Activated CD4-positive, alpha-beta T cell treated with anti-CD3 and anti-CD28 coated beads, Interleukin-2, amount 50 U/mL, for 48 hours (primary cell): Measurements from ENCODE around the gene GMNC.
A peak's percentile ranks its signal among the peaks of the same experiment; 100 is the strongest.
"Not testable (repeated sequence)": the region's sequence is repeated elsewhere in the genome, so short reads cannot be mapped to it uniquely, and the experiment has no call there.

Experiments
- DNase-seq, 2 experiments: peaks; one replicate each; pipeline ENCODE4 v3.0.0-alpha.2; 2020

The GMNC gene, protein sequence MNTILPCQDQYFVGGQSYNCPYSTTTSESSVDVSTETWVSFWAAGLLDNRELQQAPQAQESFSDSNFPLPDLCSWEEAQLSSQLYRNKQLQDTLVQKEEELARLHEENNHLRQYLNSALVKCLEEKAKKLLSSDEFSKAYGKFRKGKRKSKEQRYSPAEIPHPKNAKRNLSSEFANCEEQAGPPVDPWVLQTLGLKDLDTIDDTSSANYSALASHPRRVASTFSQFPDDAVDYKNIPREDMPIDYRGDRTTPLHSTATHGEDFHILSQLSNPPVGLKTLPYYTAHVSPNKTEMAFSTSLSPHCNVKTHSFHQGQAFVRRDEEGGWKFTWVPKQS

DNA sequence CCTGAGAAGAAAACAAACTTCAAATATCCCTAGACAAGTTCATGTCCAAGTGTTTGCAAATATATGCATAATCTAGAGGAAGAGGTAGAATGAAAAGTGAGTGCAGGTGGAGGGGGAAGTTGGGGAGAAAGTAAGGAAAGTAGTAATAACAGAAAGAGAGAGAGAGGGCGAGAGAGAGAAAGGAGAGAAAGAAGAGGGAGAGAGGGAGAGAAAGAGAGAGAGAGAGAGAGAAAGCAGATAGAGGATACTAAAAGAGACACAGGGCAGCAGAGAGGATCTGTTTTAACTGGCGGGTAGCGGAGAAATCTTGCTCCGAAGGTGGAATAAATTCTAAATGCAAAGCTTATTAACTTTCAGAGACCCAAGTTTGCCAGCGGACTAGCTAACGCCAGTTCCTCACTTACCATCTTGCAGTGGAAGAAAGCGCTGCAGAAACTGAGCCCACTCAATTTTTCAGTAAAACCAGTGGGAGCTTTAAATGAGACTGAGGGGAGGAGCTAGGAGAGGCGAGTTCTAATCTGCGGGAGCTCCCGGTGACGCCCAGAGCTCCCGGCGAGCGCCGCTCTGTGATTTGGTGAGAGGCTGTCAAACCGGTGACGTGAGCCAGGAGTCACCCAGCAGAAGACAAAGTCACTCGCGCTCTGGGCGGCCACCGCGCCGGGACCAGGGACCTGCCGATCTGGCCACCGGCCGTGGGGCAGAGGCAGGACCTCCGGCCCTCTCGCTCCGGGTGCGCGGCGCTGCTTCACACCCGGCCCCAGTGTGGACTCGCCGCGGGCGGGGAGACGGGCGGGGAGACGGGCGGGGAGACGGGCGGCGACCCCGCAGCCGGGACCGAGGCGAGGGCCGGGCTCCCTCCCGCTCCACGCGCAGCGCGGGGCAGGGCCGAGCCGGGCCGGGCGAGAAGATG lies at the start of gene GMNC:
GMNC (minus strand) TSS at position 486 of the 910 bp plus-strand sequence; CDS start at position 407, 79 bp downstream.
- DNase-seq = peak; percentile 11 to 46

DNA sequence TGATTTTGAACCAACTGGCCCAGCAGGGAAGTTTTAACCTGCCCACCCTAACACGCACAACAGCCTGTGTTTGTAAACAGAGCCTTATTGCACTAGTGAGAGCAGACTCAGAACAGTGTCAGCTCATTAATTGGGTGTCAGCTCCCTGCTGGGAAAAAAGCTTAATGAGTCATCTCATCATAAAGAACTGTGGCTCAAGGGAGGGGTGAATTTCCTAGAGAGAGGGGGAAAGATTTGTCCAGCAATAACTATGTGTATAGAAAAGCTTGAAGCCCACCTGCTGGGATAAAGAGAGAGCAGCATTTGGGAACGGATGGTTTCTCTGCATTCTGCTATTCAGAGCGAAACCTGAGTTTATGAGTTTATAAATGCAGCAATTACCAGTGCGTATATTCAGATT lies 48.9 kb upstream of the GMNC start:
- no peak for DNase-seq

DNA sequence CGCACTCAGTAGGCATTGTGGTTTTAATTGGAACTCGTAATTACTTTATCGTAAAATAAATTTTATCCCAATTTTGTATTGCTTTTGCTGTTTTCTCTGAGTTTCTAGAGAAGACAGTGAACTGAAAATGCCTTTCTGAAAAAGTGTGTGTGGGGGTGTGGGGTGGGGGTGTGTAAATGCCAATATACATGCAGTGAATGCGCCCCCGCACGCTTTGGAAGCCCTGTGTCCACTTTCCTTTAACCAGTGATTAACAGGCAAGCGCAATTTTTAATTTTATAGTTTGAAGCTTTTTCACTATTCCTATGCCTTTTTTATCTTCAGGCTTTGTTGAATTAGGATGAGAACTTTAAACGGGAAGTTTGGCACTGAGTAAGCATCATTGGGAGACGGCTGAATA lies 47.4 kb upstream of the GMNC start:
- DNase-seq = no peak

- no peak for DNase-seq
These were observed 40.7 kb upstream of the GMNC start for GRCh38 chr3:190903156-190903555.

- no peak for DNase-seq
These were observed 39.8 kb upstream of the GMNC start for GRCh38 chr3:190902292-190902691.

GRCh38 chr3:190892395-190892902 lies 30.0 kb upstream of the GMNC start:
- DNase-seq = no peak

GRCh38 chr3:190886945-190887344 lies 24.5 kb upstream of the GMNC start:
- DNase-seq = no peak

GRCh38 chr3:190883973-190884832 lies 21.7 kb upstream of the GMNC start:
- peak; percentile 29 to 44 for DNase-seq

GRCh38 chr3:190883141-190883540 lies 20.6 kb upstream of the GMNC start:
- DNase-seq = no peak

DNA sequence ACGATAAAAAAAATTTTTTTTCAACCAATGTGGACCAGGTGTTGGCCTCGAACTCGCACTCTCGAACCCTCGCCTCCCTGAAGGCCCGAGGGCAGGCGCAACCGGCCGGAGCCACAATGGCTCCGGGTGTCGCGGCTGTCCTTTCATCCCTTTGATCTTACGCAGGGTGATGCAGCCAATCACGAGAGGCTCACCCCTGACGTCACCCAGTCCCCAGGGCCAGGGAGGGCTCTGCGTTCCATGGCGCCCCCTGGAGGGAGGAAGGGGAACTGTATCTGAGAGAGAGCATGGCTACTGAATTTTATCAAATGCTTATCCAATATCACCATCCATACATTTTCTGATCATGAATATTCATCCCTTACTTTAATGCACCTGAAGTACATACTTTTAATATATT lies 15.4 kb upstream of the GMNC start:
- peak; percentile 15 to 26 for DNase-seq

- not testable (repeated sequence) for DNase-seq
These were observed 13.9 kb upstream of the GMNC start for GRCh38 chr3:190876433-190876832.

- DNase-seq = not testable (repeated sequence)
These were observed 12.6 kb upstream of the GMNC start for GRCh38 chr3:190875061-190875460.

GRCh38 chr3:190870127-190870526 lies 7.6 kb upstream of the GMNC start:
- DNase-seq = no peak

DNA sequence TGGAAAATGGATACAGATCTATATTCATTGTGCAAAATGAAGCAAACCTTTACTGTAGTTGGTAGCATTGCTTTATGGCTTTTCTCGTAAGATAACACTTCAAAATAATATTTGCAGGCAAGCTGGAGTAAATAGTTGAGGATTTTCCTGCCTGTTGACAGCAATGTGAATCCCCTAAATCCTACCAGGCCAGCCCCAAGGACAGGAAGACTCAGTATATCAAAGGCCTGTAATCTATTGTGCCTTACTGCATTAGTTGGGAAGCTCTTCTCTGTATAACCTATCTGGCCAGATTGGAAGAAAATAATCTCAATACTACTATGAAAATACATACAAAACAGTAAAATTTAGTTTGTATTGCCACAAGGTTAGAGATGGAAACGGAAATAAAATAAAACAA lies 4.6 kb upstream of the GMNC start:
- DNase-seq = no peak

DNA sequence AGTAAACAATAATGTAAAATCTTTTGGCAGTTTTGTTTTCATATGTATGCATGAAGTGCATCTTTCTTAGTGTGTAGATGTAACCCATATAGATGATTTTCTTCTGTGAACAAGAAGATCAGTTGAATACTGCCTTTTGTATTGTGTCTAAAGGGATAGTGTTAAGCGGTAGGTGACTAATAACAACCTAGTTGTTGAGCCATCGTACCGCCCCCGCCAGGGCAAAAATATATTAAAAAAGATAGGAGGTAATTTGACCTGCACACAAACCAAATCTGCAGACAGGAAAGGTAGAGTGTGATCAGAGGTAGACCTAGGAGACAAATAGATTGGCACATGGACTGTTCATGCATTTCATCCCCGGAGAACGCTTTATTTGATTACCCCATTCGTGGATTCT lies 3.3 kb upstream of the GMNC start:
- no peak for DNase-seq

- no peak for DNase-seq
These were observed 2.9 kb upstream of the GMNC start for GRCh38 chr3:190865419-190865818.

DNA sequence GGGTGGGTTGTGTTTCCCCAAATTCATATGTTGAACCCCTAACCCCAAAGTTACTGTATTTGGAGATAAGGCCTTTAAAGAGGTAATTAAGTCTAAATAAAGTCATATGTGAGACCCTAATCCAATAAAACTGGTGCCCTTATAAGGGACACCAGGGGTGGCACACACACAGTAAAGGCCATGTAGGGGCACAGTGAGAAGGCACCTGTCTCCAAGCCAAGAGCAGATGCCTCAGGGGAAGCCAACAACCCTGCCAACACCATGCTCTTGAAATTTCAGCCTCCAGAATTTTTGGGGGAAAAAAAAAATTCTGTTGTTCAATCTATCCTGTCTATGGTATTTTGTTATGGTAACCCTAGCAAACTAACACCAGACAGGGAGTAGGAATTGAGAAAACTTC lies 1.5 kb upstream of the GMNC start:
- DNase-seq = no peak

GRCh38 chr3:190863119-190863465 lies 598 bp upstream of the GMNC start:
- no peak for DNase-seq

DNA sequence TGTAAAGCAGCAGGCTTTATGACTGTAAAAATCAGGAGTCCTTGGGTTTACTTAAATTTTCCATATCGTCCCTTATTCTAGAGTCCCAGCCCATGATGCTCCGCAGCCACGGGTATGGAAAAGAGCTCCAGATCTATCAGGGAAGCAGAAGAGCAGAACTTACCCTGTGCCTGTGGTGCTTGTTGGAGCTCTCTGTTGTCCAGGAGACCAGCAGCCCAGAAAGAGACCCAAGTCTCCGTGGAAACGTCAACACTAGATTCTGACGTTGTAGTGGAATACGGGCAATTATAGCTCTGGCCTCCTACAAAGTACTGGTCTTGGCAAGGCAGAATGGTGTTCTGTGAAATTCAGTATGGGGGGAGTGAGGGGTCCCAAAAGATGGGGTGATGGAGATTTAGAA lies 2.0 kb downstream of the GMNC start:
- DNase-seq = no peak

DNA sequence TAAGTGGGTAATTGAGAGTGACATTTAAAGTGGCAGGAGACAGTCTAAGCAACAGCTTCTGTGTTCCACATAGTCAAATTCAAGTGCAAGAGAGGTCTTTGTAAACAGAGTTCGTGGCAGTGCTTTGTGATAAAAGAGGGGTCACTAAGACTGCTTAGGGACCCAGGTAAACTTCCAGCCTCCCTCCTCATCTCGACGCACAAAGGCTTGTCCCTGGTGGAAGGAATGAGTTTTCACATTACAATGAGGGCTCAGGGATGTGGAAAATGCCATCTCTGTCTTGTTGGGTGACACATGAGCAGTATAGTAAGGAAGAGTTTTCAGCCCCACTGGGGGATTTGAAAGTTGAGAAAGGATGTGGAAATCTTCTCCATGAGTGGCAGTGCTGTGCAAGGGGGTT lies 7.3 kb downstream of the GMNC start:
- DNase-seq = no peak

DNA sequence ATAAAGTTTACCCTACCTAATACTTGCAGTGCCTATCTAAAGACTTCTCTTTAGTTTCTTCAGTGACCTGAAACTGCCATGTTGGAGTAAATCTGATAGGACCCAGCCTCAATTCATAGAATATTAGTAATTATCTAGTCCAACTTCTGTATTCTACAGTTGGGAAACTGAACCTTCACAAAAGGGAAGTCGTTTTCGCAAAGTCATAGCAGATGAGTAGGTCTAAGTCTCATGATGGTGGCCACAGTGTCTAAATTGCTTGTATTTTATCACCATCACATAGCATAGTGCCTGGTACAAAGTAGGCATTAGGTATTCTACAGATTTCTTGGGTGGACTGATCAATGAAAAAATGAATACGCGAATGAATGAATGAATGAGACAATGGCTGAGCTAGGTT lies 8.4 kb downstream of the GMNC start:
- no peak for DNase-seq

- no peak for DNase-seq
These were observed 9.0 kb downstream of the GMNC start for GRCh38 chr3:190853464-190853863.

DNA sequence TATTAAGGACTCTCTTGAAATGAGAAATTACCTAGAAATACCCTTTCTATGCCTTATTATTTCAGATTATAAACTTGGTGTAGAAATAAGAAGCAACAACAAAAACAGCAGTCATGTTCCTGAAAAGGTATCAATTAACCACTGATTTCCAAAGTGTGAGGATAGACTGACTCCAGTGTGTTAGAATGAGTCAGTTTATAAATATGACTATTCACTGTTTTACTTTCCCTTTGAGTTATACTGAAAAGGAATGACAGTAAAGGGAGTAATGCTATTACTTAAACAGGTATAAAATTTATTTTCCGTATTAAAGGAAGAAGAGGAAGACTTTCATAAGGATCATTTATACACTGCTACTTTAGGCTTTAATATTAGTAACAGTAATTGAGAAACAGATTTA lies 12.9 kb downstream of the GMNC start:
- no peak for DNase-seq
